Esophagus muscularis mucosa (tissue), 4 donors: ENCODE results near the gene AHCYL2.

Experiments
- CTCF ChIP-seq, 3 experiments: fragments of 200-600 bp in 2 of 3; fragments of 450-650 bp in 1 of 3; sonication (generic) in 2 of 3; IDR thresholded peaks; one replicate each; pipeline ENCODE4 v1.5.1; 2017 to 2019; ENCODE audit warnings: antibody characterized with exemption in 3 of 3, mild to moderate bottlenecking in 2 of 3, moderate library complexity in 1 of 3
- EP300 ChIP-seq: sonication (generic); formaldehyde crosslinking; IDR thresholded peaks from one replicate; pipeline ENCODE4 v1.6.1; 2017; ENCODE audit warnings: antibody characterized with exemption
- POLR2A ChIP-seq: fragments of 450-650 bp; IDR thresholded peaks from one replicate; pipeline ENCODE4 v1.6.1; 2017; ENCODE audit warnings: antibody characterized with exemption, moderate library complexity, mild to moderate bottlenecking, low read depth
- POLR2AphosphoS5 ChIP-seq, 2 donors: sonication (generic); formaldehyde crosslinking; IDR thresholded peaks; one replicate each; pipeline ENCODE4 v1.6.1; 2017; ENCODE audit warnings: antibody characterized with exemption in 2 of 2

GRCh38 chr7:129193892-129194291 is 30.9 kb upstream of the AHCYL2 start:
- TF ChIP-seq CTCF (IDR thresholded peaks at IDR 0.05): no peak
- no peak for TF ChIP-seq POLR2AphosphoS5 (IDR thresholded peaks at IDR 0.05)
- no peak for TF ChIP-seq POLR2A
- no peak for TF ChIP-seq EP300
